B cell (primary cell): ENCODE data around the gene CNPY2. TPM values are rescaled to one million over a fixed set of nuclear protein-coding genes. Genes with fewer than 3 reads are reported as not detected.
"Not testable (repeated sequence)": the region's sequence is repeated elsewhere in the genome, so short reads cannot be mapped to it uniquely, and the experiment has no call there.

ENCODE experiments used
- ATAC-seq: fragments of 200-7000 bp; cut with Tn5 transposase; one replicate; pipeline ENCODE4 v1.10.0; 2021; ENCODE audit warnings: low read depth, mild to moderate bottlenecking, moderate number of reproducible peaks, moderate library complexity
- CTCF ChIA-PET: fragments of 350-600 bp; sonication (Branson Sonifier 250); formaldehyde crosslinking; loops from one replicate; lab custom pipeline; 2021; ENCODE audit warnings: antibody characterized with exemption, inconsistent platforms; lab: Charles Lee
- POLR2A ChIA-PET: fragments of 350-600 bp; sonication (Branson Sonifier 250); formaldehyde crosslinking; loops from one replicate; lab custom pipeline; 2021; ENCODE audit warnings: antibody characterized with exemption; lab: Charles Lee
- DNase-seq: peaks from one replicate; pipeline ENCODE4 v3.0.0; 2013
- H2AFZ ChIP-seq: 2 replicates; pipeline ENCODE4 v1.6.1; 2012; ENCODE audit warnings: mild to moderate bottlenecking, low read depth, low read length; ENCODE audit not compliant: insufficient read depth, poor library complexity, severe bottlenecking
- H3K27ac ChIP-seq, 2 donors: 1 replicate in 1 of 2; 2 replicates in 1 of 2; pipeline ENCODE4 v1.5.1; 2012 to 2013; ENCODE audit warnings: low read length in 2 of 2, mild to moderate bottlenecking in 2 of 2, moderate library complexity in 1 of 2
- H3K27me3 ChIP-seq, 4 experiments: fragments of 200-600 bp in 1 of 4; sonication (generic) in 1 of 4; replicated peaks in 1 of 4; 1 replicate in 2 of 4; 2 replicates in 2 of 4; pipeline versions ENCODE4 v1.6.1 to v1.7.0; 2013 to 2016; ENCODE audit warnings: low read length in 3 of 4, mild to moderate bottlenecking in 2 of 4, mixed read lengths in 1 of 4, moderate library complexity in 1 of 4; ENCODE audit not compliant: insufficient read depth in 4 of 4, control insufficient read depth in 3 of 4; ENCODE audit errors: control extremely low read depth in 1 of 4
- H3K36me3 ChIP-seq, 2 experiments: replicated peaks in 1 of 2; 1 replicate in 1 of 2; 2 replicates in 1 of 2; pipeline versions ENCODE4 v1.6.1 to v1.7.1; 2013; ENCODE audit warnings: low read length in 1 of 2; ENCODE audit not compliant: insufficient read depth in 2 of 2, control insufficient read depth in 1 of 2; ENCODE audit errors: control extremely low read depth in 1 of 2, extremely low read depth in 1 of 2
- H3K4me1 ChIP-seq, 2 donors: fragments of 200-600 bp in 1 of 2; sonication (generic) in 1 of 2; 1 replicate in 1 of 2; 2 replicates in 1 of 2; pipeline versions ENCODE4 v1.5.1 to v1.6.1; 2013 to 2017; ENCODE audit warnings: low read length in 2 of 2; ENCODE audit not compliant: control insufficient read depth in 2 of 2, insufficient read depth in 2 of 2
- H3K4me2 ChIP-seq: replicated peaks from 2 replicates; pipeline ENCODE3; 2012; ENCODE audit warnings: mild to moderate bottlenecking, low read depth, low read length; ENCODE audit not compliant: poor library complexity, severe bottlenecking
- H3K4me3 ChIP-seq, 5 experiments: fragments of 200-600 bp in 1 of 5; sonication (generic) in 1 of 5; 1 replicate in 3 of 5; 2 replicates in 2 of 5; pipeline versions ENCODE4 v1.5.1 to v1.7.0; 2011 to 2016; ENCODE audit warnings: low read length in 4 of 5, mild to moderate bottlenecking in 4 of 5, low read depth in 2 of 5, control low read depth in 1 of 5, moderate library complexity in 1 of 5; ENCODE audit not compliant: insufficient read depth in 1 of 5; ENCODE audit errors: control extremely low read depth in 1 of 5, extremely low read depth in 1 of 5
- H3K79me2 ChIP-seq: fragments of 200-600 bp; sonication (generic); one replicate; pipeline ENCODE4 v1.6.0; 2016; ENCODE audit warnings: low read length; ENCODE audit not compliant: control insufficient read depth, insufficient read depth
- H3K9ac ChIP-seq: fragments of 200-600 bp; sonication (generic); 2 replicates; pipeline ENCODE4 v1.6.1; 2017; ENCODE audit warnings: mild to moderate bottlenecking, low read length, moderate library complexity
- H3K9me3 ChIP-seq, 3 donors: one replicate each; pipeline versions ENCODE4 v1.6.1 to v1.7.1; 2013; ENCODE audit warnings: low read length in 2 of 3; ENCODE audit not compliant: control insufficient read depth in 2 of 3, insufficient read depth in 1 of 3; ENCODE audit errors: control extremely low read depth in 1 of 3
- H4K20me1 ChIP-seq: 2 replicates; pipeline ENCODE4 v1.6.0; 2012; ENCODE audit warnings: mild to moderate bottlenecking, low read length; ENCODE audit not compliant: insufficient read depth, control insufficient read depth, poor library complexity, severe bottlenecking
- H3K27ac Mint-ChIP-seq: one replicate; pipeline ENCODE4 v1.8.0; 2021; ENCODE audit warnings: mixed read lengths
- H3K27me3 Mint-ChIP-seq: one replicate; pipeline ENCODE4 v1.8.0; 2021; ENCODE audit warnings: mixed read lengths
- H3K4me1 Mint-ChIP-seq: one replicate; pipeline ENCODE4 v1.8.0; 2021; ENCODE audit warnings: mixed read lengths
- H3K4me3 Mint-ChIP-seq: one replicate; pipeline ENCODE4 v1.8.0; 2021; ENCODE audit warnings: mixed read lengths
- H3K9me3 Mint-ChIP-seq: one replicate; pipeline ENCODE4 v1.8.0; 2022; ENCODE audit warnings: mixed read lengths; ENCODE audit not compliant: insufficient read depth
- CTCF ChIP-seq: fragments of 200-600 bp; IDR thresholded peaks from one replicate; pipeline ENCODE4 v1.8.0; 2022; ENCODE audit warnings: antibody characterized with exemption, mild to moderate bottlenecking
- EZH2 ChIP-seq: IDR thresholded peaks from 2 replicates; pipeline ENCODE4 v1.6.1; 2012; ENCODE audit warnings: borderline replicate concordance, low read depth, mild to moderate bottlenecking, moderate library complexity, low read length; ENCODE audit not compliant: insufficient read depth, poor library complexity, severe bottlenecking
- WGBS: methylation state at CpG from one replicate; pipeline ENCODE4 v1.1.5; 2013; ENCODE audit warnings: missing lambda C conversion rate; ENCODE audit not compliant: insufficient coverage; 5-methylcytosine and 5-hydroxymethylcytosine counted together
- intact Hi-C: fragments of 100-400 bp; cut with micrococcal nuclease; formaldehyde crosslinking; loops from one replicate; pipeline ENCODE4 v1.10.0; 2022
- polyA plus RNA-seq: library from polyadenylated mRNA; depleted of rRNA; stranded (reverse); fragments of >200 nt; gene quantifications from 2 replicates; pipeline ENCODE4 v1.2.3, GENCODE V29; 2012
- total RNA-seq, 2 donors: library from RNA; stranded (reverse); fragments of 120-200 nt in 1 of 2; gene quantifications; 1 replicate in 1 of 2; 2 replicates in 1 of 2; pipeline versions ENCODE4 v1.2.3 to v1.2.4, GENCODE V29; 2013 to 2022

The CNPY2 gene
- total and polyA plus RNA-seq, 2 donors (not counting 1 experiment from before 2014, with no cell fraction given): 61.9 to 91.2 TPM

GRCh38 chr12:56326126-56326525 lies 10.3 kb upstream of the CNPY2 start:
- intact Hi-C loops: no loop called here
- Histone ChIP-seq H3K4me2 (no peak overlapping the region), H3K4me1 (no peaks in the 10 kb centered on the region), H3K4me3 (no peak overlapping the region), H3K9ac (no peak overlapping the region), H3K9me3 (no peaks in the 10 kb centered on the region), H3K36me3 (peaks cover 10 to 59% of the 10 kb centered on the region in 2 experiments), H4K20me1 (no peaks in the 10 kb centered on the region), H3K27ac (no peak overlapping the region), H3K27me3 (no peaks in the 10 kb centered on the region), H2AFZ (no peak overlapping the region), H3K79me2 (peaks cover 5% of the 10 kb centered on the region)
- Mint-ChIP-seq H3K27me3 (no peaks in the 10 kb centered on the region), H3K4me3 (no peak overlapping the region), H3K9me3 (no peaks in the 10 kb centered on the region), H3K4me1 (peaks cover under 1% of the 10 kb centered on the region), H3K27ac (no peak overlapping the region)
- ATAC-seq (no peak), DNase-seq (no peak)
- CTCF ChIA-PET: interaction anchor here (0.6 kb wide), 1 partner anchor 165 kb away, joined by 3 read pairs; no protein-coding TSS in a partner anchor
- WGBS: 98% methylated on average over 7 of the region's 8 CpGs
- POLR2A ChIA-PET: interaction anchor here (0.8 to 0.9 kb wide), 2 partner anchors 10 to 11 kb away, joined by 3 to 4 read pairs; partner anchors contain the start of gene CNPY2
- TF ChIP-seq CTCF: no peak

- TF ChIP-seq CTCF (no peak), EZH2 (no peak)
- H3K27me3 ChIP-seq: no peaks in the 10 kb centered on the region
- H3K36me3 ChIP-seq: peaks cover 16 to 68% of the 10 kb centered on the region in 2 experiments
- H3K79me2 ChIP-seq: peaks cover 5% of the 10 kb centered on the region
- 89% methylated on average over 3 of the region's 6 CpGs for WGBS
- no peaks in the 10 kb centered on the region for H4K20me1 ChIP-seq
- H3K9ac ChIP-seq: no peak overlapping the region
- ATAC-seq: no peak
- POLR2A ChIA-PET: interaction anchor here (0.9 kb wide), 1 partner anchor 8 kb away, joined by 3 read pairs; the partner anchor contains the start of gene CNPY2
- H3K4me2 ChIP-seq: no peak overlapping the region
- no peak overlapping the region for H3K4me3 ChIP-seq
- DNase-seq: no peak
- no peak overlapping the region for H3K27ac Mint-ChIP-seq
- no peaks in the 10 kb centered on the region for H3K4me1 ChIP-seq
- H3K4me3 Mint-ChIP-seq: no peak overlapping the region
- no peak overlapping the region for H3K27ac ChIP-seq
- H3K9me3 Mint-ChIP-seq: no peaks in the 10 kb centered on the region
- H3K27me3 Mint-ChIP-seq: no peaks in the 10 kb centered on the region
- CTCF ChIA-PET: interaction anchor here (0.6 kb wide), 1 partner anchor 787 kb away, joined by 3 read pairs; the partner anchor contains the start of gene STAT6
- no peaks in the 10 kb centered on the region for H3K9me3 ChIP-seq
- H3K4me1 Mint-ChIP-seq: no peaks in the 10 kb centered on the region
- intact Hi-C loops: no loop called here
- H2AFZ ChIP-seq: no peak overlapping the region
Measured at GRCh38 chr12:56324206-56324605, 8.4 kb upstream of the CNPY2 start.

- POLR2A ChIA-PET: interaction anchor here (0.7 kb wide), 2 partner anchors 17 to 53 kb away, joined by 3 to 6 read pairs; partner anchors contain the start of gene IL23A
- peaks cover 14 to 60% of the 10 kb centered on the region in 2 experiments for H3K36me3 ChIP-seq
Measured at GRCh38 chr12:56321610-56322009, 5.8 kb upstream of the CNPY2 start.

More at GRCh38 chr12:56321610-56322009, 5.8 kb upstream of the CNPY2 start:
- CTCF ChIA-PET: interaction anchor here (0.7 to 1.1 kb wide), 4 partner anchors 95 to 685 kb away, joined by 3 to 5 read pairs (median 4); partner anchors contain the start of gene SPRYD4
- H3K27me3 Mint-ChIP-seq, H3K4me3 Mint-ChIP-seq, H3K4me1 ChIP-seq, ATAC-seq, H3K27ac Mint-ChIP-seq, H3K9ac ChIP-seq, H3K27ac ChIP-seq, H3K4me2 ChIP-seq, H3K4me3 ChIP-seq, DNase-seq, H2AFZ ChIP-seq, H3K9me3 ChIP-seq, H3K9me3 Mint-ChIP-seq, H3K27me3 ChIP-seq, H3K79me2 ChIP-seq, H4K20me1 ChIP-seq, H3K4me1 Mint-ChIP-seq, intact Hi-C loops: not testable (repeated sequence)
- WGBS: no CpG with 5 or more reads among the region's 8 CpGs
